ENCODE measurements around the gene KCNQ1.

DNA sequence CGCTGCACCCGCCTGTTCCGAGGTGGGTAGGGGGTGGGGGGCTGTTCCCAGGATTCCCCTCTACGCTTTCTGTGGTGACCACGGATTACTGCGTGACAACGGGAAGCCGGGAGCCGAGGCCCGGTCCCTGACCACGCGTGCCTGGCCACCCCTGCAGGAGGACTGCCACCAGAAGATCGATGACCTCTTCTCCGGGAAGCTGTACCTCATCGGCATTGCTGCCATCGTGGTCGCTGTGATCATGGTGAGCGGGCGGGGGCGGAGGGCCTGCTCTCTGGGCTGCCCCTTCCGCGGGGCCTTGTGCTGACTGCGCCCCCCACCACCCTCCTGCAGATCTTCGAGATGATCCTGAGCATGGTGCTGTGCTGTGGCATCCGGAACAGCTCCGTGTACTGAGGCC lies 48.3 kb upstream of the KCNQ1 start:
- TF ChIP-seq, protein P1, sequence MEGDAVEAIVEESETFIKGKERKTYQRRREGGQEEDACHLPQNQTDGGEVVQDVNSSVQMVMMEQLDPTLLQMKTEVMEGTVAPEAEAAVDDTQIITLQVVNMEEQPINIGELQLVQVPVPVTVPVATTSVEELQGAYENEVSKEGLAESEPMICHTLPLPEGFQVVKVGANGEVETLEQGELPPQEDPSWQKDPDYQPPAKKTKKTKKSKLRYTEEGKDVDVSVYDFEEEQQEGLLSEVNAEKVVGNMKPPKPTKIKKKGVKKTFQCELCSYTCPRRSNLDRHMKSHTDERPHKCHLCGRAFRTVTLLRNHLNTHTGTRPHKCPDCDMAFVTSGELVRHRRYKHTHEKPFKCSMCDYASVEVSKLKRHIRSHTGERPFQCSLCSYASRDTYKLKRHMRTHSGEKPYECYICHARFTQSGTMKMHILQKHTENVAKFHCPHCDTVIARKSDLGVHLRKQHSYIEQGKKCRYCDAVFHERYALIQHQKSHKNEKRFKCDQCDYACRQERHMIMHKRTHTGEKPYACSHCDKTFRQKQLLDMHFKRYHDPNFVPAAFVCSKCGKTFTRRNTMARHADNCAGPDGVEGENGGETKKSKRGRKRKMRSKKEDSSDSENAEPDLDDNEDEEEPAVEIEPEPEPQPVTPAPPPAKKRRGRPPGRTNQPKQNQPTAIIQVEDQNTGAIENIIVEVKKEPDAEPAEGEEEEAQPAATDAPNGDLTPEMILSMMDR (IDR thresholded peaks at IDR 0.05), result no peak
- TF ChIP-seq POLR2A (IDR thresholded peaks at IDR 0.05) (no peak), EP300 (IDR thresholded peaks at IDR 0.05) (no peak), POLR2AphosphoS5 (IDR thresholded peaks at IDR 0.05) (no peak)

Measured in gastroesophageal sphincter (tissue), 3 donors.